Mesenchymal stem cell (in vitro differentiated cells and primary cell): ENCODE data around the gene SH2B3.

ENCODE experiments used
- DNase-seq: peaks from one replicate; pipeline ENCODE4 v3.0.0-alpha.2; 2013
- H2AFZ ChIP-seq: one replicate; pipeline ENCODE4 v1.6.1; 2013; ENCODE audit warnings: low read depth, mild to moderate bottlenecking, control low read depth, inconsistent platforms, low read length, moderate library complexity
- H2AK5ac ChIP-seq: 2 replicates; pipeline ENCODE4 v1.6.1; 2013; ENCODE audit warnings: low read length, moderate library complexity, mild to moderate bottlenecking, inconsistent platforms; ENCODE audit not compliant: severe bottlenecking
- H2BK120ac ChIP-seq: one replicate; pipeline ENCODE4 v1.6.1; 2013; ENCODE audit warnings: low read depth, mild to moderate bottlenecking, inconsistent platforms, low read length, moderate library complexity
- H2BK12ac ChIP-seq, 2 experiments: one replicate each; pipeline ENCODE4 v1.6.1; 2013; ENCODE audit warnings: inconsistent platforms in 2 of 2, low read length in 2 of 2, mild to moderate bottlenecking in 2 of 2, moderate library complexity in 2 of 2, control low read depth in 1 of 2
- H2BK15ac ChIP-seq: one replicate; pipeline ENCODE4 v1.6.1; 2013; ENCODE audit warnings: mild to moderate bottlenecking, low read depth, inconsistent platforms; ENCODE audit not compliant: poor library complexity, severe bottlenecking
- H2BK5ac ChIP-seq: 2 replicates; pipeline ENCODE4 v1.6.1; 2013; ENCODE audit warnings: low read depth, mild to moderate bottlenecking, low read length, control low read depth, inconsistent platforms; ENCODE audit not compliant: poor library complexity, severe bottlenecking
- H3K14ac ChIP-seq, 2 experiments: one replicate each; pipeline ENCODE4 v1.6.1; 2013; ENCODE audit warnings: inconsistent platforms in 2 of 2, low read length in 2 of 2, control low read depth in 1 of 2, mild to moderate bottlenecking in 1 of 2, moderate library complexity in 1 of 2
- H3K18ac ChIP-seq, 2 experiments: one replicate each; pipeline ENCODE4 v1.6.1; 2013; ENCODE audit warnings: inconsistent platforms in 2 of 2, low read length in 2 of 2, control low read depth in 1 of 2, low read depth in 1 of 2, mild to moderate bottlenecking in 1 of 2
- H3K23ac ChIP-seq, 2 experiments: one replicate each; pipeline ENCODE4 v1.6.1; 2013; ENCODE audit warnings: inconsistent platforms in 2 of 2, low read length in 2 of 2, mild to moderate bottlenecking in 2 of 2, moderate library complexity in 2 of 2, control low read depth in 1 of 2
- H3K27ac ChIP-seq: 2 replicates; pipeline ENCODE4 v1.5.1; 2013; ENCODE audit warnings: mild to moderate bottlenecking, moderate library complexity, low read length, control low read depth, inconsistent platforms; ENCODE audit not compliant: poor library complexity, severe bottlenecking
- H3K27me3 ChIP-seq, 2 experiments: 2 replicates each; pipeline versions ENCODE4 v1.6.1 to v1.7.0; 2013; ENCODE audit warnings: low read length in 2 of 2, mild to moderate bottlenecking in 2 of 2, moderate library complexity in 2 of 2, control low read depth in 1 of 2, inconsistent platforms in 1 of 2; ENCODE audit not compliant: control insufficient read depth in 1 of 2, insufficient read depth in 1 of 2
- H3K36me3 ChIP-seq, 2 experiments: 2 replicates each; pipeline versions ENCODE4 v1.6.1 to v1.7.0; 2013; ENCODE audit warnings: low read length in 2 of 2, control low read depth in 1 of 2, inconsistent platforms in 1 of 2, low read depth in 1 of 2, mild to moderate bottlenecking in 1 of 2; ENCODE audit not compliant: insufficient read depth in 2 of 2, control insufficient read depth in 1 of 2
- H3K4ac ChIP-seq, 2 experiments: one replicate each; pipeline ENCODE4 v1.6.1; 2013; ENCODE audit warnings: inconsistent platforms in 2 of 2, low read length in 2 of 2, mild to moderate bottlenecking in 2 of 2, moderate library complexity in 2 of 2, control low read depth in 1 of 2, low read depth in 1 of 2
- H3K4me1 ChIP-seq: 2 replicates; pipeline ENCODE4 v1.6.1; 2013; ENCODE audit warnings: low read depth, low read length, control low read depth; ENCODE audit not compliant: control insufficient read depth, insufficient read depth
- H3K4me2 ChIP-seq: 2 replicates; pipeline ENCODE4 v1.6.1; 2013; ENCODE audit warnings: low read length, mild to moderate bottlenecking, inconsistent platforms; ENCODE audit not compliant: poor library complexity, severe bottlenecking
- H3K4me3 ChIP-seq, 2 experiments: 2 replicates each; pipeline versions ENCODE4 v1.5.1 to v1.7.0; 2013; ENCODE audit warnings: low read length in 2 of 2, mild to moderate bottlenecking in 2 of 2, control low read depth in 1 of 2, low read depth in 1 of 2; ENCODE audit not compliant: insufficient read depth in 1 of 2
- H3K79me1 ChIP-seq: replicated peaks from 2 replicates; pipeline ENCODE4 v1.6.1; 2013; ENCODE audit warnings: mild to moderate bottlenecking, control low read depth, low read length, inconsistent platforms; ENCODE audit not compliant: poor library complexity, severe bottlenecking
- H3K9ac ChIP-seq: 2 replicates; pipeline ENCODE4 v1.7.0; 2013; ENCODE audit warnings: mild to moderate bottlenecking, low read length, moderate library complexity
- H3K9me3 ChIP-seq: 2 replicates; pipeline ENCODE4 v1.7.0; 2013; ENCODE audit warnings: mild to moderate bottlenecking, low read length; ENCODE audit not compliant: control insufficient read depth
- H4K8ac ChIP-seq: one replicate; pipeline ENCODE4 v1.6.1; 2013; ENCODE audit warnings: inconsistent platforms, mild to moderate bottlenecking, low read length, moderate library complexity
- H4K91ac ChIP-seq: one replicate; pipeline ENCODE4 v1.6.1; 2013; ENCODE audit warnings: mild to moderate bottlenecking, low read length, inconsistent platforms
- WGBS: methylation state at CpG from one replicate; pipeline ENCODE4 v1.1.7; 2013; ENCODE audit warnings: mixed read lengths; 5-methylcytosine and 5-hydroxymethylcytosine counted together

Gene SH2B3

DNA sequence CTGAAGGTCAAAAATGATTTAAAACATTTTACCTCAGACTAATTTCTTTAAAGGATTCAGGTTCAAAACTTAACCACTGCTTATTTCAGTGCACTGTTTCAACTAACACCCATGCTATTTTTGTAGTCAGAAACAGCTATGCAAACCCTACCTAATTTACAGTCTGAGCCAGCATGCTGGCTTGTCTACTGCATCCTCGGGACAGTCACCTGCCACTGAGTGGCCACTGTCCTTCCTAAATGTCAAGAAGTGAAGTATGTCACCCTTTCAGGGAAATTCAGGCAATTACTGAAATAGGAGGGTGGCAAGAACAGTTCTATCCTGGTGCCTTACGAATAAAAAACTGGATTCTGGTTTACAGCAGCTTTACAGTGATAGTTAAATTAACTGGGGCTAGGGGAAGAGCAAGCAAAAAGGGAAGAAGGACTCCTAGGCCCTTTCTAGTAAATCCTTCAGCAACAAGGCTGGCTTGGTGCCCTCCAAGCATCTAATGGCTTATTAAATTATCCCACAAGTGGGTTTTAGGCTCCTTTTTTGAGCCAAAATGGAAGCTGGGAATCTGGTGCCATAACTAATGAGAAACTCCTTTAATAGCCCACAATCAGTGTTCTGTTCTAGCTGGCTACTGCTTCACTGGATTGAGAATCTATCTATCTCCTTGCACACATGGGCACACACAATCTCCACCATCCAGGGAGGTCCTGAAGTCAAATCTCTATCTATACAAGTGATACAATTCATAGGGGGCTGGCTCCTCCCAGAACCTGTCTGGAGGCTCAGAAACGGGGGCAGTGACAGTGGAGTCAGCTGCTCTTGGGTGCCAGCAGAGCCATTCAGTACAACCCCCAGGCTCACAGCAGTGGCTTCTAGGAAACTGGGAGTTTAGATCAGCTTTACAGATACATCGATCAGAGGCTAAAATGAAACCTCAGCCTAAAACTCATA lies 43.4 kb downstream of the SH2B3 start:
- H2BK120ac ChIP-seq, result no peak overlapping the region
- no peak overlapping the region for H3K4ac ChIP-seq
- no peak overlapping the region for H3K4me2 ChIP-seq
- DNase-seq, result no peak
- no peak overlapping the region for H3K14ac ChIP-seq
- no peak overlapping the region for H4K8ac ChIP-seq
- no peak overlapping the region for H2BK5ac ChIP-seq
- H3K9me3 ChIP-seq, result no peaks in the 10 kb centered on the region
- no peak overlapping the region for H2AK5ac ChIP-seq
- peaks cover 42% of the 10 kb centered on the region for H3K4me1 ChIP-seq
- peaks cover 1% of the 10 kb centered on the region for H3K79me1 ChIP-seq
- H3K18ac ChIP-seq, result no peak overlapping the region
- 88% methylated on average over 3 of the region's 4 CpGs for WGBS
- no peaks in the 10 kb centered on the region for H3K27me3 ChIP-seq
- no peak overlapping the region for H3K4me3 ChIP-seq
- peak overlapping the region; percentile 57 for H3K27ac ChIP-seq
- H2BK12ac ChIP-seq, result no peak overlapping the region
- no peak overlapping the region for H2AFZ ChIP-seq
- peak overlapping the region; percentile 40 for H3K9ac ChIP-seq
- peak overlapping the region in 1 of 2 experiments; percentile 91 for H3K23ac ChIP-seq
- peaks cover 57 to 90% of the 10 kb centered on the region in 2 experiments for H3K36me3 ChIP-seq
- H2BK15ac ChIP-seq, result no peak overlapping the region
- H4K91ac ChIP-seq, result no peak overlapping the region

GRCh38 chr12:111450676-111451075 lies 45.0 kb downstream of the SH2B3 start:
- Histone ChIP-seq H3K36me3 (peaks cover 54 to 99% of the 10 kb centered on the region in 2 experiments), H3K9ac (peak overlapping the region; percentile 35), H3K9me3 (no peaks in the 10 kb centered on the region), H3K23ac (peak overlapping the region in 1 of 2 experiments; percentile 23), H2BK12ac (no peak overlapping the region), H4K8ac (no peak overlapping the region), H2BK15ac (no peak overlapping the region), H3K18ac (peak overlapping the region; percentile 23 to 76), H2AFZ (no peak overlapping the region), H3K4me3 (no peak overlapping the region), H2AK5ac (peak overlapping the region; percentile 67), H4K91ac (peak overlapping the region; percentile 29), H3K14ac (no peak overlapping the region), H3K79me1 (peaks cover 1% of the 10 kb centered on the region), H3K27me3 (no peaks in the 10 kb centered on the region), H3K27ac (peak overlapping the region; percentile 61), H3K4me2 (no peak overlapping the region), H2BK120ac (no peak overlapping the region), H3K4me1 (peaks cover 39% of the 10 kb centered on the region), H2BK5ac (no peak overlapping the region), H3K4ac (no peak overlapping the region)
- no peak for DNase-seq
- 94% methylated on average over 4 of the region's 4 CpGs for WGBS

DNA sequence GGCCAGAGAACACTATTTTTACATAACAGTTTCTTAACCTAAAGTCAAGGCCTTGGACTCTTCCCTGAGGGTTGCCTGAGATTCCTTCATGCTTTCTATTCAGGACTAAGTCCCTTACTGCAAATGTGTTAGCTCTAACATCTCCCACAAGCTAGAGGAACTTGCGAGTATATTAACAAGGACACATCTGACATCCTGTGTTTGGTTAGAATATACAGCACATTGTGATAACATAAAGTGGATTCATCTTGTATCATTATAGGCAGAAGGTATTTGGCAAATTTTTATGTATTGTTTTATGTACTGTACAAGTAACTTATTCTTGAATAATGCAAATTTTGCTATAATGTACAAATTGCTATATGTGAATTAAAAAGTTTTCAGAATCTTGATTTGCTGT lies 45.5 kb downstream of the SH2B3 start:
- Histone ChIP-seq H3K79me1 (peaks cover 1% of the 10 kb centered on the region), H3K4me3 (no peak overlapping the region), H3K4ac (no peak overlapping the region), H2BK15ac (no peak overlapping the region), H2AK5ac (no peak overlapping the region), H2BK120ac (no peak overlapping the region), H4K91ac (no peak overlapping the region), H3K18ac (no peak overlapping the region), H4K8ac (no peak overlapping the region), H2BK5ac (no peak overlapping the region), H3K27me3 (no peaks in the 10 kb centered on the region), H3K4me2 (no peak overlapping the region), H3K4me1 (peaks cover 37% of the 10 kb centered on the region), H3K23ac (no peak overlapping the region), H3K36me3 (peaks cover 56 to 99% of the 10 kb centered on the region in 2 experiments), H3K9me3 (no peaks in the 10 kb centered on the region), H3K9ac (peak overlapping the region; percentile 35), H2AFZ (no peak overlapping the region), H2BK12ac (no peak overlapping the region), H3K27ac (peak overlapping the region; percentile 61), H3K14ac (no peak overlapping the region)
- no peak for DNase-seq
- WGBS, result no CpG with 5 or more reads among the region's 1 CpG

- Histone ChIP-seq H3K4ac (no peak overlapping the region), H2AK5ac (no peak overlapping the region), H3K36me3 (peaks cover 52 to 98% of the 10 kb centered on the region in 2 experiments), H3K79me1 (peaks cover 1% of the 10 kb centered on the region), H2BK12ac (no peak overlapping the region), H2BK120ac (no peak overlapping the region), H3K14ac (no peak overlapping the region), H2BK5ac (no peak overlapping the region), H3K27me3 (no peaks in the 10 kb centered on the region), H3K18ac (no peak overlapping the region), H4K8ac (no peak overlapping the region), H3K9me3 (no peaks in the 10 kb centered on the region), H3K23ac (no peak overlapping the region), H4K91ac (no peak overlapping the region), H3K27ac (peak overlapping the region; percentile 60), H3K9ac (peak overlapping the region; percentile 35), H2AFZ (no peak overlapping the region), H3K4me3 (no peak overlapping the region), H3K4me1 (peaks cover 32% of the 10 kb centered on the region), H3K4me2 (no peak overlapping the region), H2BK15ac (no peak overlapping the region)
- 47% methylated on average over 5 of the region's 6 CpGs for WGBS
- peak; percentile 71 for DNase-seq
These were observed 46.0 kb downstream of the SH2B3 start for GRCh38 chr12:111451649-111452129.
